Stimulated activated CD8-positive, alpha-beta memory T cell treated with anti-CD3 and anti-CD28 coated beads, Interleukin-12 subunit alpha, Interleukin-12 subunit beta, amount 100 ng/mL, for 4 hours (primary cell): ENCODE data around the gene KATNAL2.
"Not testable (repeated sequence)": the region's sequence is repeated elsewhere in the genome, so short reads cannot be mapped to it uniquely, and the experiment has no call there.

Experiments used
- DNase-seq: peaks from one replicate; pipeline ENCODE4 v3.0.0-alpha.2; 2020; ENCODE audit warnings: low read depth

Gene KATNAL2

DNA sequence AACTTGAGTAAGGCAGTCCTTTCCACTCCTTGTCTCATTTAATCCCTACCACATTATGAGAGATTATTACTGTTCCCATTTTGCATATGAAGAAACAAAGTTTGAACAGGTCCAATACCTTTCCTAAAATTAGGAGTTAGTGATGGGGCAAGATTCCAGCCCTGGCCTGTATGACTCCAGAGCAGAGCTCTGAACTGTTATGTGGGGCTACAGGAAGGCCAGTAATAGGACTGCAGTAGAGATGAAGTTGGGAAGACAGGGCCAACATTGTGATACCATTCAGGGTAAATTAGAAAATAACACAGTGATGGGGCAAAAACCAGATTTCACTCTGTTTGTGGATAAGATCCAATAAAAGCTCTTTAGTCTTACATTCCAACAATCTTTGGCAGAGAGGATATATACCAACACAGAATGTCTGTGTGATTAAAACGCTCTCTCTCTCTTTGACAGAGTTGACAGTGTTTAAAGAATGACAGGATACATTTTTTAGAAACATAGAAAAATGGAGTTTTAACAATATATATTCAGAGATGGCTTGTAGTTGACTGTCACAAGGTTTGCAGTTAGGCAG lies 22.7 kb downstream of the KATNAL2 start:
- DNase-seq: no peak

DNA sequence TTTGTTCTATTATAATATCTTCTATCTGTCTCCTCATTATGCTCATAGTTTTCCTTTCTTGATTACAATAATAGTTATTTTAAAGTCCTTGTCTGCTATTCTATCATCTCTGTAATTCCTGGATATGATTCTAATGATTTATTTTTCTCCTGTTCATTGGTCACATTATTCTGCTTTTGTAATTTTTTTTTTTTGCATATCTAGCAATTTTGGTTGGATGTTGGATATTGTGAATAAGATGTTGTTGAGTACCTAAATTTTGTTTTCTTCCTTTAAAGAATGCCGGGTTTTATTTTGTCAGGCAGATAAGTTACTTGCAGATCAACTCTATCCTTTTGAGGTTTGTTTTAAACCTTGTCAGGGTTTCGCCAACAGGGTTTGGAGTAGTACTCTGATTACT lies 25.2 kb downstream of the KATNAL2 start:
- no peak for DNase-seq

DNA sequence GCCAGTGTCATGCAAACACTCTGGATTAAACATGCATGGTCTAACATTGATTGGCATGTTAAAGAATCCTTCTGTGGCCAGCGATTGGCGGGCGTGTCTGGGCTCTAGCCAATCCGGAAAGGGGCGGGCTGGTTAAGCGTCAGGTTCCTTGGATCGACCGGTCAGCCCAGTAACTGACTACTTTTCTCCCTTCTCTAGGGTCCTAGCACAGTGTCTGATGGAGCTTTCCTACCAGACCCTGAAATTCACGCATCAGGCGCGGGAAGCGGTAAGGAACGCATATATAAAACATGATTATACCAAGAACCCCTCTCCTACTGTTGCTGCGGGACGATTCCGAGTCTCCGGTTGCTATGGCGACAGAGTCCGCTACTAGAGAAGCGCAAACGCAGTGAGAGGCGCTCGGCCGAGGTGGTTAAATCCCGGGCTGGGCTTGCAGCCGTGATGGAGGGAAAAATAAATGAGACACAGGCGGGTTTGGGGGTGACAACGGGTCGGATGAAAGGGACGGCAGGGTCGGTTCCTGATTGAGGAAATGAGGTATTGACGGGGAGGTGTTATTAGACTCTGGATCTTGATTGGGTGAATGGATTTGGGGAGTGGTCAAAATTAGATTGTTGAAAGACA lies 29.4 kb downstream of the KATNAL2 start:
- DNase-seq: peak; percentile 3

DNA sequence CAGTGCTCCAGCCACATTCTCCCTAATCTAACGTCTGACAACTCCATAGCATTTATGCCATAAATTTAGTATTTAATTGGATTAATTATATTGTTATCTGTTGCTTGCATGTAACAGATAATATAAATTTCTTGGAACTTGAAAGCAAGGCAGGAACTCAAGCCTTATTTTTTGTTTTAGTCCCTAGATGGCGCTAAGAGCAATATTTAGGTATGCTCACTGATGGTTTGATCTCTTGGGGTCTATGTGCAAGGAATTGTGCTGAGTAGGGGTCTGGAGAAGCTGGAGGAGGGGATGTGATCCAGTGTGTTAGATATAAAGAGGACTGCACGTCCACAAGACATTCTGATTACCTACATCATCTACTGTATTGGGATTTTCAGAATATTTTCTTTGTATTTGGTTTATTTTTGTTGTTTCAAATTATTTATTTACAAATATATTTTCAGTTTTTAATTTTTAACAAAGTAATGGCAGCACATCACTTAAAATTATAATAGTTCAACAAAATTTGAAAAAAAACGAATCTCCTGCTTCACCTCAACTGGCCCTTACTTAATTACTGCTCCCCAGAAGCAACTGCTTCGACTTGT lies 32.8 kb downstream of the KATNAL2 start:
- DNase-seq: no peak

DNA sequence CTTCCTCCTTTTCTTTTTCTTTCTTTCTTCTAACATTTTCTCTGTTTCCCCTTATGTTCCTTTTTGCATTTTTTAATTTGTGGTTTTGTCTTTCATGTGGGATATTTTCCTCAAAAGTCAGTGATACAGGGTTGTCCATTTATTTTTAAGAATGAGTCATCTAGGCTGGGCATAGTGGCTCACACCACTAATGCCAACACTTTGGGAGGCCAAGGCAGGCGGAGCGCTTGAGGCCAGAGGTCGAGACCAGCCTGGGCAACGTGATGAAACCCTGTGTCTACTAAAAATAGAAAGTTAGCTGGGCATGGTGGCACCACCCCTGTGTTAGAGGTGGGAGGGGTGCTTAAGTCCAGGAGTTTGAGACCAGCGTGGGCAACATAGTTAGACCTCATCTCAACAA lies 35.8 kb downstream of the KATNAL2 start:
- DNase-seq: no peak

DNA sequence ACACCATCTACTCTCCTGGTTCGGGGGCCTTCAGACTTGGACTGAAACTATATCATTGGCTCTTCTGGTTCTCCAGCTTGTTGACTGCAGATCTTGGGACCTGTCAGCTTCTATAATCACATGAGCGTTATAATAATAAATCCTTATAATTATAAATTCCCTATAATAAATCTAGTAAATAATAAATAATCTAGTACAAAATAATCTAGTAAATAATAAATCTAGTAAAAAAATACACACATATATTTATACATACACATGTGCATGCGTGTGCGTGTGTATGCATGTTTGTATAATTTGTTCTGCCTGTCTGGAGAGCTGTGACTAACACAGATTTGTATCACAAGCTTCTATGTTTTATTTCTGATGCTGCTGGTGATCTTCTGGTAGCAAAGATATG lies 40.8 kb downstream of the KATNAL2 start:
- no peak for DNase-seq

DNA sequence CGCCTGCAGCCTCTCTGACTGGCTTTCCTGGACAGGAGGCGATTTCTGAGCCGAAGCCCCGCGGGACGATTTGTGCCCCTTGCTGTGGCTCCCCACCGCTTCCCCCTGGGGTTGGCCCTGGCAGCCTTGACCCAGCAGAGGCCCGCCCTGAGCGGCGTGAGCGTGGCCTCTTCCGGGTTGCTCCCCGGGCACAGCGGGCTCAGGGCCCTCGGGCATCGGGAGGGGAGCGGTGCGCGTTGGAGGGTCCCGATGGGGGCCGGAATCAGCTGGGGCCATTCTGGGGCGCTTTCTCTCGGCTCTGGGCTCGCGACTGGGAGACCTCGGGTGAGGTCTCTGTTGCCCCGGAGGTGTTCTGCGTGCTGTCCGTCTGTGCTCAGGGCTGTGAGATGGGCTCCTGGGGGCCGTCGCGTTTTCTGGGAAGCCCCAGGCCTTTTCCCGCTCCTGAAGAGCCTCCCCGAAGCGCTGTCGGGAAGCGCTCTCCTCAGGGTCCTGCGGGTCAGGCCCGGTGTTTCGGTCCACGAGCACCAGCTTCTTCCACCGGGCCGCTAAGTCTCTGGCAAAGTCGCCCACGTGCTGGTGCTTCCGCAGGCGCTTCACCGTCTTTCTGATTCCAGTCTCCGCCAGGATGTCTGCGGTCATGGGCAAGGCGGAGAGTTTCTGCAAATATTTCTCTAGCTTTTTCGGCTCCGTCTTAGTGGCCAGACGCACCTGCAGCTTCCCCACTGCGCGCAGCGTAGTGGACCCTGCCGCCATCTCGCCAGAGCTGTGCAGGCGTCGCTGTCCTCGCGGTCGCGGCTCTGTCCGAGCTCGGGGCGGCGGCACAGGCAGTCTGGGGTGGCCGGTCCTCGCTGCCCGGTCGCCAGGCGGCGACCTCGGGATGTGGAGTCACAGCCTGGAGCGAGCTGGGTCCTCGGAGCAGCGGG lies 46.5 kb downstream of the KATNAL2 start:
- DNase-seq: not testable (repeated sequence)

DNA sequence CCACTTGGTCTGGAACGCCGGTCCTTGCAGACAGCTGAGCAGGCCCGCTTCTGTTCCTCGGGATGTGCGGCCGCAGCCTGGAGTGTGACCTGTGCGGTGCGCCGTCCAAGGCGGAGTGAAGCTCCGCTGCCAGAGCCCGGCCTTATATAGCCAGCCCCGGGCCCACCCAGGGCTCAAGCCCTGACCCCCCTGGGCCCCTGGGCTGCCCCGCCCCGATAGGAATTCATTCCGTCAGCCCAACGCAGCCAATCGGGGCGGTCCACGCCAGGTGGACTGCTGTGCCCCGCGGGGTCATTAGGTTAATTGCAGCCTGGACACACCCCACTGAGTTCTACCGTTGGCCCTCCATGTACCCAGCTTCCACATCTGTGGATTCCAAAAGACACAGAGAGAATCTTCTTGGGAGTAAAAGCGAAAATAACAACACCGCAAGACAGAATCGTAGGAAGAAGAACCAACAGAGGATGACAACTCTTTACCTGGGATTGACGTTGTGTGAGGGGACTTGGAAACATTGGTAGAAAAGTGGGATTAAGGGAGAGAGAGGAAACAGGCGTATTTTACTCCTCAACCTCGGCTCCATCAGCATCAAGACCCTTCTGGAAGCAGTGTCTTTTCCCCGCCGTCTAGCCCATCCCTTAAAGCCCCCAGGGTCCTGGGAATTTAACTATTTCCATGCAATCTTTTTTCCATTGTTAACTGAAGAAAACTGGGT lies 47.3 kb downstream of the KATNAL2 start:
- DNase-seq: not testable (repeated sequence)

DNA sequence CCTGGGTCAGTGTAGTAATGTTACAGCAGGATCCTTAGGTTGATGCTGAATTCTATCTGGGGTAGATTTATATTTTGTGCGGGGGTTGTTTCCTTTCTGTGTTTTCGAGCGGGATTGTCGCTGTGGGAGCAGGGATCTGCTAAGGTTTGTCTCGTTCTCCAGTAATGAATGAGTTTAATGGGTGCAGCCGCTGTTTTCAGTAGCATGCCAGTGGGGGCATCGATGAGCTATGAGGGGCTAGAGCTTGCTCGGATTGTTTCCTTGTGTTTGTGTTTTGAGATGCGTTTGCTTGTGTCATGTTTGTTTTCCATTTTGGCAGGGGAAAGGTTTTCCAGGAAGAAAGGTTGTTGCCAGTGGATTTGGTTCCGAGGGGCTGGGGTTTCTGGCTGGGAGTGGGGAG lies 48.9 kb downstream of the KATNAL2 start:
- not testable (repeated sequence) for DNase-seq

DNA sequence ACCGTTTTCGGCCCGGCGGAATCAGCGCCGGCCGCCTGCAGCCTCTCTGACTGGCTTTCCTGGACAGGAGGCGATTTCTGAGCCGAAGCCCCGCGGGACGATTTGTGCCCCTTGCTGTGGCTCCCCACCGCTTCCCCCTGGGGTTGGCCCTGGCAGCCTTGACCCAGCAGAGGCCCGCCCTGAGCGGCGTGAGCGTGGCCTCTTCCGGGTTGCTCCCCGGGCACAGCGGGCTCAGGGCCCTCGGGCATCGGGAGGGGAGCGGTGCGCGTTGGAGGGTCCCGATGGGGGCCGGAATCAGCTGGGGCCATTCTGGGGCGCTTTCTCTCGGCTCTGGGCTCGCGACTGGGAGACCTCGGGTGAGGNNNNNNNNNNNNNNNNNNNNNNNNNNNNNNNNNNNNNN lies 52.1 kb downstream of the KATNAL2 start:
- DNase-seq: not testable (repeated sequence)

DNA sequence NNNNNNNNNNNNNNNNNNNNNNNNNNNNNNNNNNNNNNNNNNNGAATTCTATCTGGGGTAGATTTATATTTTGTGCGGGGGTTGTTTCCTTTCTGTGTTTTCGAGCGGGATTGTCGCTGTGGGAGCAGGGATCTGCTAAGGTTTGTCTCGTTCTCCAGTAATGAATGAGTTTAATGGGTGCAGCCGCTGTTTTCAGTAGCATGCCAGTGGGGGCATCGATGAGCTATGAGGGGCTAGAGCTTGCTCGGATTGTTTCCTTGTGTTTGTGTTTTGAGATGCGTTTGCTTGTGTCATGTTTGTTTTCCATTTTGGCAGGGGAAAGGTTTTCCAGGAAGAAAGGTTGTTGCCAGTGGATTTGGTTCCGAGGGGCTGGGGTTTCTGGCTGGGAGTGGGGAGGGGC lies 102.5 kb downstream of the KATNAL2 start:
- not testable (repeated sequence) for DNase-seq

DNA sequence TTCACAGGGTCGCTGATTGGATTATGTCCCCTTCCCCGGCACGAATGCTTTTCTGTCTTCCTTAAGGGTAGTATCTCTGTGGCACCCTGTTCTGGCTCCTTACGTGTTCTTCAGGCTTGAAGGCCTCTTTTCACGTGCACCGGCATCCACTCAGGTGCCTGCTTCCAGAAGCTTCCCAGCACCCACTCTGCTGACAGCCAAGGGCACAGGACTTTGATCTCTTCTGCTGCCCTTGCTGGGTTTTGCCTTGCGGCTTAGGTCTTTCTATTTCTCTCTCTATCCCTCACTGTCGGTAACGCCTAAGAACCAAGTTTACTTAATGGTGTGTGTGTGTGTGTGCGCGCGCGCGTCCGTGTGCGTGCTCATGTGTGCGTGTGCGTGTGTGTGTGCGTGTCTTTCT lies 103.4 kb downstream of the KATNAL2 start:
- not testable (repeated sequence) for DNase-seq

DNA sequence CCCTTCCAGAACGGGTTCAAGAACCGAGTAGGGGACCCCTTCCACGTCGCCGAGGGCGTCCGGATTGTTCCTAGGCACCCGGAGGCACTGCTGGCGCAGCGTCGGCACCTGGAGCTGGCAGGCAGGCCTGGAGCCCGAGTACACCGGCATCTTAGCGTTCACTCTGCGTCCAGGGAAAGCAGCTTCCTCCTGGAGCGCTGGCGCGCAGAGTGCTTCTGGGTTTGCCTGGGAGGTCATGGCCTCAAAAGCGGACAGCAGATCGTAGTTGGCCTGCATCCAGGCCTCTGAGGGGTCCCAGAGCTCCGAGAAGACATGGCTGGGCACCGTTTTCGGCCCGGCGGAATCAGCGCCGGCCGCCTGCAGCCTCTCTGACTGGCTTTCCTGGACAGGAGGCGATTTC lies 105.4 kb downstream of the KATNAL2 start:
- DNase-seq: not testable (repeated sequence)

DNA sequence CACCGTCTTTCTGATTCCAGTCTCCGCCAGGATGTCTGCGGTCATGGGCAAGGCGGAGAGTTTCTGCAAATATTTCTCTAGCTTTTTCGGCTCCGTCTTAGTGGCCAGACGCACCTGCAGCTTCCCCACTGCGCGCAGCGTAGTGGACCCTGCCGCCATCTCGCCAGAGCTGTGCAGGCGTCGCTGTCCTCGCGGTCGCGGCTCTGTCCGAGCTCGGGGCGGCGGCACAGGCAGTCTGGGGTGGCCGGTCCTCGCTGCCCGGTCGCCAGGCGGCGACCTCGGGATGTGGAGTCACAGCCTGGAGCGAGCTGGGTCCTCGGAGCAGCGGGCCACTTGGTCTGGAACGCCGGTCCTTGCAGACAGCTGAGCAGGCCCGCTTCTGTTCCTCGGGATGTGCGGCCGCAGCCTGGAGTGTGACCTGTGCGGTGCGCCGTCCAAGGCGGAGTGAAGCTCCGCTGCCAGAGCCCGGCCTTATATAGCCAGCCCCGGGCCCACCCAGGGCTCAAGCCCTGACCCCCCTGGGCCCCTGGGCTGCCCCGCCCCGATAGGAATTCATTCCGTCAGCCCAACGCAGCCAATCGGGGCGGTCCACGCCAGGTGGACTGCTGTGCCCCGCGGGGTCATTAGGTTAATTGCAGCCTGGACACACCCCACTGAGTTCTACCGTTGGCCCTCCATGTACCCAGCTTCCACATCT lies 106.5 kb downstream of the KATNAL2 start:
- DNase-seq: not testable (repeated sequence)

DNA sequence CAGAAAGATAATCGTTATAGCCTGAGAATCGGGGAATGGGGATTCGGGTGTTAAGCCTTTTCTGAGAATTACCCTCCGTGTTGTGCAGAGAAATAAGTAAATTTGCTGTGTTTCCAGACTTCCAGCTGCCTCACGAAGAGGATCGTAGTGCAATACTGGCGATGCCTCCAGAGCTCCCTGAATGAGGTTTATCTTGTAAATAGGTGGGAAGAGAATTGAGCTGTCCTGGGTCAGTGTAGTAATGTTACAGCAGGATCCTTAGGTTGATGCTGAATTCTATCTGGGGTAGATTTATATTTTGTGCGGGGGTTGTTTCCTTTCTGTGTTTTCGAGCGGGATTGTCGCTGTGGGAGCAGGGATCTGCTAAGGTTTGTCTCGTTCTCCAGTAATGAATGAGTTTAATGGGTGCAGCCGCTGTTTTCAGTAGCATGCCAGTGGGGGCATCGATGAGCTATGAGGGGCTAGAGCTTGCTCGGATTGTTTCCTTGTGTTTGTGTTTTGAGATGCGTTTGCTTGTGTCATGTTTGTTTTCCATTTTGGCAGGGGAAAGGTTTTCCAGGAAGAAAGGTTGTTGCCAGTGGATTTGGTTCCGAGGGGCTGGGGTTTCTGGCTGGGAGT lies 108.3 kb downstream of the KATNAL2 start:
- DNase-seq: not testable (repeated sequence)

DNA sequence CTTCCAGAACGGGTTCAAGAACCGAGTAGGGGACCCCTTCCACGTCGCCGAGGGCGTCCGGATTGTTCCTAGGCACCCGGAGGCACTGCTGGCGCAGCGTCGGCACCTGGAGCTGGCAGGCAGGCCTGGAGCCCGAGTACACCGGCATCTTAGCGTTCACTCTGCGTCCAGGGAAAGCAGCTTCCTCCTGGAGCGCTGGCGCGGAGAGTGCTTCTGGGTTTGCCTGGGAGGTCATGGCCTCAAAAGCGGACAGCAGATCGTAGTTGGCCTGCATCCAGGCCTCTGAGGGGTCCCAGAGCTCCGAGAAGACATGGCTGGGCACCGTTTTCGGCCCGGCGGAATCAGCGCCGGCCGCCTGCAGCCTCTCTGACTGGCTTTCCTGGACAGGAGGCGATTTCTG lies 111.3 kb downstream of the KATNAL2 start:
- DNase-seq: not testable (repeated sequence)

DNA sequence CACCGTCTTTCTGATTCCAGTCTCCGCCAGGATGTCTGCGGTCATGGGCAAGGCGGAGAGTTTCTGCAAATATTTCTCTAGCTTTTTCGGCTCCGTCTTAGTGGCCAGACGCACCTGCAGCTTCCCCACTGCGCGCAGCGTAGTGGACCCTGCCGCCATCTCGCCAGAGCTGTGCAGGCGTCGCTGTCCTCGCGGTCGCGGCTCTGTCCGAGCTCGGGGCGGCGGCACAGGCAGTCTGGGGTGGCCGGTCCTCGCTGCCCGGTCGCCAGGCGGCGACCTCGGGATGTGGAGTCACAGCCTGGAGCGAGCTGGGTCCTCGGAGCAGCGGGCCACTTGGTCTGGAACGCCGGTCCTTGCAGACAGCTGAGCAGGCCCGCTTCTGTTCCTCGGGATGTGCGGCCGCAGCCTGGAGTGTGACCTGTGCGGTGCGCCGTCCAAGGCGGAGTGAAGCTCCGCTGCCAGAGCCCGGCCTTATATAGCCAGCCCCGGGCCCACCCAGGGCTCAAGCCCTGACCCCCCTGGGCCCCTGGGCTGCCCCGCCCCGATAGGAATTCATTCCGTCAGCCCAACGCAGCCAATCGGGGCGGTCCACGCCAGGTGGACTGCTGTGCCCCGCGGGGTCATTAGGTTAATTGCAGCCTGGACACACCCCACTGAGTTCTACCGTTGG lies 112.4 kb downstream of the KATNAL2 start:
- DNase-seq: not testable (repeated sequence)

DNA sequence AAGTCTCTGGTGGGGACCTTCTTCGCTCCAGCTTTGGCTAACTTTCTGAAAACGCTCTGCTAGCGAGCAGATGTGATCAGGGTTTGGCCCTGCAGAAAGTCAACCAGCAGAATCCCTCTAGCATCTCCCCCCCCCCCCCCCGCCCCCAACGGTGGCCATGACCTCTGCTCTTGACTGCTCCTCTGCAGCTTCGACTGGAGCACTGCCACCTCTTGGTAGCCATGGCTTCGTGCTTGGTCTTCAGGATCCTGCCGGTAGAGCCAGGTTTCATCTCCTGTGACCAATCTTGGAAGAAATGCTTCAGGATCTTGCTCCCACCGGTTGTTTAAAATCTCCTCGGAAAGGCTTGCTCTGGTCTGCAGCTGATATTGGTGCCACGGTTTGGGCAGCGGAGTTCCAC lies 113.5 kb downstream of the KATNAL2 start:
- not testable (repeated sequence) for DNase-seq

DNA sequence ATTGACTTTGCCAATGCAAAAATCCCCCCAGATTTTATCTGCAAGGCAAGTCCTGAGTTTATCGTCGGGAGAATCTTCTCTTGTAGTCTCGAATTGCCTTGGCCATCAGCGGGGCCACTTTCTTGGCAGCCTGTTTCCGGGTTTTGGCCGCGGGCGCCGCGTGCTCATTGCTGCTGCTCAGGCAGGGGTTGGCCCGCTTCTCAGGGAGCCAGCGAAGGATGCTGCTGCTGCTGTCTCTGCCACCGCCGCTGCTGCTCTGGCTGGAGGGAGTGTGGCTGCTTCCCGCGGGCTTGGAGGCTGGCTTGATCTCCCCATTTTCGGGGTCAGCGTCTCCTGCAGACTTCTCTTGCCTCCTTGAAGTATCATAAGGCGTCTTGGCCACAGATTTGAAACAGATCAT lies 115.5 kb downstream of the KATNAL2 start:
- no peak for DNase-seq

DNA sequence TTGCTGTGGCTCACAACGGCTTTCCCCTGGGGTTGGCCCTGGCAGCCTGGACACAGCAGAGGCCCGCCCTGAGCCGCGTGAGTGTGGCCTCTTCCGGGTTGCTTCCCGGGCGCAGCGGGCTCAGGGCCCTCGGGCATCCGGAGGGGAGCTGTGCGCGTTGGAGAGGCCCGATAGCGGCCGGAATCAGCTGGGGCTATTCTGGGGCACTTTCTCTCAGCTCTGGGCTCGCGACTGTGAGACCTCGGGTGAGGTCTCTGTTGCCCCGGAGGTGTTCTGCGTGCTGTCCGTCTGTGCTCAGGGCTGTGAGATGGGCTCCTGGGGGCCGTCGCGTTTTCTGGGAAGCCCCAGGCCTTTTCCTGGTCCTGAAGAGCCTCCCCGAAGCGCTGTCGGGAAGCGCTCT lies 117.2 kb downstream of the KATNAL2 start:
- DNase-seq: not testable (repeated sequence)
